SK-N-SH treated with all-trans-retinoic acid at 6 μM for 48 hours (cell line): ENCODE data around the gene SECISBP2.

ENCODE experiments used
- ATAC-seq: fragments of 200-7000 bp; cut with Tn5 transposase; 3 replicates; pipeline ENCODE4 v1.9.1; 2020; ENCODE audit warnings: mild to moderate bottlenecking, moderate library complexity
- ARNTL ChIP-seq: fragments of 450-650 bp; formaldehyde crosslinking; IDR thresholded peaks from 2 replicates; pipeline ENCODE4 v1.5.0; 2020; ENCODE audit warnings: low read depth, mild to moderate bottlenecking, moderate library complexity, borderline replicate concordance
- BACH2 ChIP-seq: fragments of 250-450 bp; sonication (Bioruptor Pico); IDR thresholded peaks from 2 replicates; pipeline ENCODE4 v1.9.0; 2021; ENCODE audit warnings: mild to moderate bottlenecking, borderline replicate concordance
- CREB5 ChIP-seq: fragments of 250-450 bp; sonication (Bioruptor Pico); IDR thresholded peaks from 2 replicates; pipeline ENCODE4 v1.5.1; 2020; ENCODE audit warnings: low read depth, mild to moderate bottlenecking, moderate library complexity
- CSDC2 ChIP-seq: fragments of 250-450 bp; sonication (Bioruptor Pico); IDR thresholded peaks from 2 replicates; pipeline ENCODE4 v1.5.0; 2020; ENCODE audit warnings: mild to moderate bottlenecking, moderate library complexity
- CSRNP3 ChIP-seq: fragments of 250-450 bp; sonication (Bioruptor Pico); IDR thresholded peaks from 2 replicates; pipeline ENCODE4 v1.5.1; 2021; ENCODE audit warnings: mild to moderate bottlenecking, moderate library complexity
- GLIS3 ChIP-seq: fragments of 250-450 bp; sonication (Bioruptor Pico); IDR thresholded peaks from 2 replicates; pipeline ENCODE4 v1.5.0; 2020; ENCODE audit warnings: mild to moderate bottlenecking, moderate library complexity
- ISL1 ChIP-seq: fragments of 250-450 bp; sonication (Bioruptor Pico); IDR thresholded peaks from 2 replicates; pipeline ENCODE4 v2.1.2; 2022; ENCODE audit warnings: mild to moderate bottlenecking, moderate library complexity
- OSR1 ChIP-seq: fragments of 250-450 bp; sonication (Bioruptor Pico); IDR thresholded peaks from 2 replicates; pipeline ENCODE4 v1.8.0; 2022; ENCODE audit warnings: moderate library complexity, mild to moderate bottlenecking, inconsistent platforms
- PATZ1 ChIP-seq: fragments of 250-450 bp; sonication (Bioruptor Pico); IDR thresholded peaks from 2 replicates; pipeline ENCODE4 v1.8.0; 2020; ENCODE audit warnings: mild to moderate bottlenecking, moderate library complexity, borderline replicate concordance
- POU6F1 ChIP-seq: fragments of 250-450 bp; sonication (Bioruptor Pico); IDR thresholded peaks from 2 replicates; pipeline ENCODE4 v1.8.0; 2021; ENCODE audit warnings: low read depth, mild to moderate bottlenecking, moderate library complexity, borderline replicate concordance
- PPARA ChIP-seq: fragments of 250-450 bp; sonication (Bioruptor Pico); IDR thresholded peaks from 2 replicates; pipeline ENCODE4 v1.5.0; 2020; ENCODE audit warnings: mild to moderate bottlenecking, borderline replicate concordance
- RARB ChIP-seq: fragments of 250-450 bp; sonication (Bioruptor Pico); IDR thresholded peaks from 2 replicates; pipeline ENCODE4 v1.8.0; 2021; ENCODE audit warnings: mild to moderate bottlenecking, moderate library complexity
- SNAI2 ChIP-seq: fragments of 250-450 bp; sonication (Bioruptor Pico); IDR thresholded peaks from 2 replicates; pipeline ENCODE4 v1.5.0; 2020; ENCODE audit warnings: mild to moderate bottlenecking, moderate library complexity
- TCF4 ChIP-seq: fragments of 250-450 bp; sonication (Bioruptor Pico); IDR thresholded peaks from 2 replicates; pipeline ENCODE4 v1.8.0; 2021; ENCODE audit warnings: mild to moderate bottlenecking, moderate library complexity, borderline replicate concordance
- TOX ChIP-seq: fragments of 250-450 bp; sonication (Bioruptor Pico); IDR thresholded peaks from 2 replicates; pipeline ENCODE4 v1.8.0; 2021; ENCODE audit warnings: mild to moderate bottlenecking, moderate library complexity, borderline replicate concordance
- TSHZ2 ChIP-seq: fragments of 250-450 bp; sonication (Bioruptor Pico); IDR thresholded peaks from 2 replicates; pipeline ENCODE4 v1.5.0; 2020; ENCODE audit warnings: mild to moderate bottlenecking, moderate library complexity
- ZFP3 ChIP-seq: fragments of 250-450 bp; sonication (Bioruptor Pico); IDR thresholded peaks from 2 replicates; pipeline ENCODE4 v1.5.0; 2020; ENCODE audit warnings: mild to moderate bottlenecking, moderate library complexity
- ZFP30 ChIP-seq: fragments of 450-650 bp; formaldehyde crosslinking; IDR thresholded peaks from 2 replicates; pipeline ENCODE4 v1.5.0; 2022; ENCODE audit warnings: mild to moderate bottlenecking, moderate library complexity
- ZNF565 ChIP-seq: fragments of 450-650 bp; formaldehyde crosslinking; conservative IDR thresholded peaks from 2 replicates; pipeline ENCODE4 v1.5.0; 2020; ENCODE audit warnings: low read depth, mild to moderate bottlenecking, moderate library complexity
- ZNF70 ChIP-seq: fragments of 450-650 bp; formaldehyde crosslinking; IDR thresholded peaks from 2 replicates; pipeline ENCODE4 v1.5.0; 2020; ENCODE audit warnings: mild to moderate bottlenecking, moderate library complexity
- ZNF8 ChIP-seq: fragments of 450-650 bp; formaldehyde crosslinking; IDR thresholded peaks from 2 replicates; pipeline ENCODE4 v1.5.0; 2020; ENCODE audit warnings: mild to moderate bottlenecking, moderate library complexity

The SECISBP2 gene

GRCh38 chr9:89304020-89304833 lies 14.1 kb upstream of the SECISBP2 start:
- no peak for ATAC-seq
- TF ChIP-seq GLIS3 (no peak), ARNTL (no peak), PATZ1 (CRISPR knock-in tag) (no peak), ZNF8 (CRISPR knock-in tag) (no peak), POU6F1 (CRISPR knock-in tag) (no peak), ZFP30 (no peak), ZFP3 (no peak), TSHZ2 (CRISPR knock-in tag) (no peak)

GRCh38 chr9:89304834-89305188 lies 13.5 kb upstream of the SECISBP2 start:
- ATAC-seq, result no peak
- TF ChIP-seq SNAI2 (CRISPR knock-in tag), result no peak
- no peak for TF ChIP-seq TSHZ2 (CRISPR knock-in tag)
- no peak for TF ChIP-seq ZNF565
- no peak for TF ChIP-seq PPARA (CRISPR knock-in tag)
- no peak for TF ChIP-seq CSDC2 (CRISPR knock-in tag)
- TF ChIP-seq, all 23 proteins: peak for 0

- ATAC-seq, result no peak
- TF ChIP-seq ZNF565, result no peak
- no peak for TF ChIP-seq TSHZ2 (CRISPR knock-in tag)
- no peak for TF ChIP-seq ZNF70 (CRISPR knock-in tag)
- no peak for TF ChIP-seq ZFP3
- no peak for TF ChIP-seq CREB5 (CRISPR knock-in tag)
- TF ChIP-seq RARB (CRISPR knock-in tag), result no peak
- TF ChIP-seq OSR1 (CRISPR knock-in tag), result no peak
- TF ChIP-seq SNAI2 (CRISPR knock-in tag), result no peak
- no peak for TF ChIP-seq TOX
- no peak for TF ChIP-seq GLIS3
- TF ChIP-seq BACH2 (CRISPR knock-in tag), result no peak
- no peak for TF ChIP-seq PPARA (CRISPR knock-in tag)
- no peak for TF ChIP-seq ARNTL
- TF ChIP-seq TCF4 (CRISPR knock-in tag), result no peak
- no peak for TF ChIP-seq CSRNP3 (CRISPR knock-in tag)
- no peak for TF ChIP-seq ISL1 (CRISPR knock-in tag)
- TF ChIP-seq CSDC2 (CRISPR knock-in tag), result no peak
- TF ChIP-seq ZFP30, result no peak
Observed at GRCh38 chr9:89305868-89306267, 12.4 kb upstream of the SECISBP2 start.
